ENCODE measurements around the gene DNAJC30. TPM values are rescaled to one million over a fixed set of nuclear protein-coding genes. Genes with fewer than 3 reads are reported as not detected.

Gene DNAJC30
- total RNA-seq, 1 experiment from 2014 or later, result 8.5 TPM

- no peaks in the 10 kb centered on the region for H4K20me1 ChIP-seq (ENCODE audit: insufficient read depth)
- H2AFZ ChIP-seq (ENCODE audit: low read depth, low read length, poor library complexity, severe bottlenecking), result no peak overlapping the region
- H3K9me3 ChIP-seq (ENCODE audit: control insufficient read depth in 1 of 2, insufficient read depth in 1 of 2, low read depth in 1 of 2, low read length in 2 of 2), result no peaks in the 10 kb centered on the region
- H3K4me2 ChIP-seq (ENCODE audit: low read length), result peak overlapping the region; percentile 88; the same call in 1 of the 2 replicates
- BruUV-seq (replicated peaks), result no TSS peak
- no peak overlapping the region for H3K27ac ChIP-seq (ENCODE audit: low read depth, low read length)
- ATAC-seq (no peak), DNase-seq (ENCODE audit: low read depth, low spot score) (no peak)
- H3K27me3 ChIP-seq (ENCODE audit: insufficient read depth, low read length), result no peaks in the 10 kb centered on the region
- TF ChIP-seq ZFX (IDR thresholded peaks at IDR 0.05), result no peak
- TF ChIP-seq ATF3 (IDR thresholded peaks at IDR 0.05), result no peak
- TF ChIP-seq EZH2 (IDR thresholded peaks at IDR 0.05), result no peak
- no peak for TF ChIP-seq RAD21 (IDR thresholded peaks at IDR 0.05; ENCODE audit: low read depth)
- no peak for TF ChIP-seq JUND (IDR thresholded peaks at IDR 0.05)
- TF ChIP-seq POLR2A (IDR thresholded peaks at IDR 0.05; ENCODE audit: borderline replicate concordance, extremely low read depth, insufficient read depth, insufficient read length), result no peak
- no peak for TF ChIP-seq EGR1 (IDR thresholded peaks at IDR 0.05; ENCODE audit: low read depth)
- TF ChIP-seq CEBPB (IDR thresholded peaks at IDR 0.05; ENCODE audit: low read depth), result no peak
- no peak for TF ChIP-seq TCF7L2 (IDR thresholded peaks at IDR 0.05; ENCODE audit: borderline replicate concordance, extremely low read depth, insufficient read depth, insufficient read length)
- TF ChIP-seq YY1 (IDR thresholded peaks at IDR 0.05; ENCODE audit: extremely low read depth, insufficient replicate concordance, low read depth, low read length), result no peak
- no peak for TF ChIP-seq SP1 (IDR thresholded peaks at IDR 0.05; ENCODE audit: low read depth)
- no peak for TF ChIP-seq ZBTB33 (IDR thresholded peaks at IDR 0.05; ENCODE audit: extremely low read depth, insufficient replicate concordance, low read length)
- no peak for TF ChIP-seq FOSL1 (IDR thresholded peaks at IDR 0.05; ENCODE audit: low read depth)
- no peak for TF ChIP-seq POLR2AphosphoS5 (IDR thresholded peaks at IDR 0.05; ENCODE audit: low read depth, low read length)
- TF ChIP-seq MAX (IDR thresholded peaks at IDR 0.05), result no peak
- POLR2A ChIA-PET, result interaction anchor here (1.1 to 2.7 kb wide), 3 partner anchors 9 to 23 kb away, joined by 3 to 8 read pairs (median 4); partner anchors contain the start of gene MLXIPL
- no peak overlapping the region for H3K4me3 ChIP-seq (replicated peaks in 1 of 2; ENCODE audit: low read depth in 1 of 2, low read length in 2 of 2)
- H3K9ac ChIP-seq (ENCODE audit: low read length), result no peak overlapping the region
- H3K9me2 ChIP-seq (ENCODE audit: insufficient read depth), result no peaks in the 10 kb centered on the region
- H3K79me2 ChIP-seq (ENCODE audit: insufficient read depth, low read length), result no peaks in the 10 kb centered on the region
- H3K4me1 ChIP-seq (ENCODE audit: control insufficient read depth in 1 of 2, insufficient read depth in 2 of 2, low read length in 2 of 2), result peaks cover 13 to 34% of the 10 kb centered on the region in 2 experiments
- CTCF ChIA-PET, result no interaction called here
- H3K36me3 ChIP-seq (ENCODE audit: control insufficient read depth in 1 of 2, insufficient read depth in 2 of 2, low read length in 2 of 2), result no peaks in the 10 kb centered on the region
- intact Hi-C loops (cut with micrococcal nuclease), result no loop called here
- RAD21 ChIA-PET (ENCODE audit: low non-redundant PET in 1 of 2, low total read pairs in 2 of 2, uncharacterized antibody in 2 of 2, unreplicated experiment in 2 of 2), result no interaction called here
Observed at GRCh38 chr7:73645643-73646174, 37.5 kb downstream of the DNAJC30 start.

Measured in HCT116 (cell line).